Mesothelial cell of epicardium (in vitro differentiated cells): ENCODE results near the gene SDHAF1. TPM values are rescaled to one million over a fixed set of nuclear protein-coding genes. Genes with fewer than 3 reads are reported as not detected.
A peak's percentile ranks its signal among the peaks of the same experiment; 100 is the strongest.
"Not testable (repeated sequence)": the region's sequence is repeated elsewhere in the genome, so short reads cannot be mapped to it uniquely, and the experiment has no call there.

Experiments used
- DNase-seq, 2 experiments: peaks; one replicate each; pipeline ENCODE4 v3.0.0; 2021; ENCODE audit warnings: low spot score in 2 of 2; ENCODE audit not compliant: unreplicated experiment in 2 of 2
- H3K27ac Mint-ChIP-seq: 2 replicates; pipeline ENCODE4 v1.8.0; 2021; ENCODE audit warnings: mixed read lengths
- H3K27me3 Mint-ChIP-seq: 2 replicates; pipeline ENCODE4 v1.8.0; 2021; ENCODE audit warnings: low read depth, mixed read lengths
- H3K36me3 Mint-ChIP-seq: 2 replicates; pipeline ENCODE4 v1.8.0; 2021; ENCODE audit warnings: mixed read lengths
- H3K4me1 Mint-ChIP-seq: 2 replicates; pipeline ENCODE4 v1.8.0; 2021; ENCODE audit warnings: mixed read lengths
- H3K4me3 Mint-ChIP-seq: 2 replicates; pipeline ENCODE4 v1.8.0; 2021; ENCODE audit warnings: mild to moderate bottlenecking, moderate library complexity, mixed read lengths
- H3K9me3 Mint-ChIP-seq: 2 replicates; pipeline ENCODE4 v1.8.0; 2021; ENCODE audit warnings: mixed read lengths
- total RNA-seq: library from RNA; stranded (reverse); gene quantifications from 3 replicates; pipeline ENCODE4 v1.2.1, GENCODE V29; 2021
- TF ChIP-seq, protein P1 (sequence below): fragments of 200-600 bp; sonication (generic); IDR thresholded peaks from one replicate; pipeline ENCODE4 v1.5.0; 2021; ENCODE audit warnings: antibody characterized with exemption; ENCODE audit not compliant: unreplicated experiment

SDHAF1 gene
- total RNA-seq, 1 donor from 2014 or later = 12.4 TPM

DNA sequence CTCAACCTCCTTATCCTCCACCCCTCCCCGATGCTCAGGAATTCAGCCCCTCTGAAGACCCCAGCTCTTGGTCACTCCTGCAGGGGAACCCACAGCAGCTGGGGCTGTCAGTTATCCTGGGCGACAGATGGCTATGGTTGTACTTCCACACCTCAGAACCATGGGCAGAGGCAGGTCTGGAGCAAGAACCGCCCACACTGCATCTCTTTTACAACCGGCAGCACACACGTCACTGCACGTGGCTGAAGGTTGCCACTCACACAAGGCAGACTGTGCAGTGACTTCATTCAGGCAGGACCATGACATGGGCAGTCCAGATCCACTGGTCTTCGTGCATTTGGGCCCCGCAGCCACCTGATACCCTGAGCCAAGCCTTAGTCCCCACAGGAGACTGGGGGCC is 21.5 kb upstream of the SDHAF1 start:
- Mint-ChIP-seq H3K9me3 (no peaks in the 10 kb centered on the region), H3K27me3 (peaks cover 28% of the 10 kb centered on the region), H3K4me3 (no peak overlapping the region), H3K36me3 (no peaks in the 10 kb centered on the region), H3K4me1 (no peaks in the 10 kb centered on the region), H3K27ac (no peak overlapping the region)
- no peak for DNase-seq
- TF ChIP-seq, protein P1, sequence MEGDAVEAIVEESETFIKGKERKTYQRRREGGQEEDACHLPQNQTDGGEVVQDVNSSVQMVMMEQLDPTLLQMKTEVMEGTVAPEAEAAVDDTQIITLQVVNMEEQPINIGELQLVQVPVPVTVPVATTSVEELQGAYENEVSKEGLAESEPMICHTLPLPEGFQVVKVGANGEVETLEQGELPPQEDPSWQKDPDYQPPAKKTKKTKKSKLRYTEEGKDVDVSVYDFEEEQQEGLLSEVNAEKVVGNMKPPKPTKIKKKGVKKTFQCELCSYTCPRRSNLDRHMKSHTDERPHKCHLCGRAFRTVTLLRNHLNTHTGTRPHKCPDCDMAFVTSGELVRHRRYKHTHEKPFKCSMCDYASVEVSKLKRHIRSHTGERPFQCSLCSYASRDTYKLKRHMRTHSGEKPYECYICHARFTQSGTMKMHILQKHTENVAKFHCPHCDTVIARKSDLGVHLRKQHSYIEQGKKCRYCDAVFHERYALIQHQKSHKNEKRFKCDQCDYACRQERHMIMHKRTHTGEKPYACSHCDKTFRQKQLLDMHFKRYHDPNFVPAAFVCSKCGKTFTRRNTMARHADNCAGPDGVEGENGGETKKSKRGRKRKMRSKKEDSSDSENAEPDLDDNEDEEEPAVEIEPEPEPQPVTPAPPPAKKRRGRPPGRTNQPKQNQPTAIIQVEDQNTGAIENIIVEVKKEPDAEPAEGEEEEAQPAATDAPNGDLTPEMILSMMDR = no peak

DNA sequence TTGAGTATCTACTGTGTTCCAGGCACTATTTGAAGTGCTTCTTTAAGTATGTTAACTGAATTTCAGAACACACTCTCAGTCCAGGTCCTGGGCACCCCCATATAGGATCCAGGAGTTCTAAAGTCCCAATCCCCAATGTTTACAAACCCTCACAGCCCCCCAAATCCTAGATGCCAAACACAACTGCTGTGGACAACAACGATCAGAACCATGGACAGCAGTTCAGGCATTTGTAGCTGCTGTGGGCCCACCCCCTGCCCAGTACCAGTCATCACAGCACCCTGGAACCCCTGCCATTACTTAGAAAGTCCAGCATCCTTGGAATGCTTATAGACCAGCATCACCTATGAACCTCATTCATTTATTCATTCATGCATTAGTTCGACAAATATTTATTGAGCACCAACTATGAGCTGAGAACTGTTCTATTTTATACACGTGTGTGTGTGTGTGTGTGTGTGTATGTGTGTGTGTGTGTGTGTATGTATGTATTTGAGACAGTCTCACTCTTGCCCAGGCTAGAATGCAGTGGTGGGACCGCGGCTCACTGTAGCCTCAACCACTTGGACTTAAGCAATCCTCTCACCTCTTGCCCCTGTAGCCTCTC is 19.3 kb upstream of the SDHAF1 start:
- no peaks in the 10 kb centered on the region for H3K4me1 Mint-ChIP-seq
- H3K27ac Mint-ChIP-seq = no peak overlapping the region
- H3K36me3 Mint-ChIP-seq = no peaks in the 10 kb centered on the region
- peaks cover 32% of the 10 kb centered on the region for H3K27me3 Mint-ChIP-seq
- TF ChIP-seq, protein P1 = no peak
- no peaks in the 10 kb centered on the region for H3K9me3 Mint-ChIP-seq
- peak in 1 of 2 experiments; percentile 53 for DNase-seq
- H3K4me3 Mint-ChIP-seq = no peak overlapping the region

DNA sequence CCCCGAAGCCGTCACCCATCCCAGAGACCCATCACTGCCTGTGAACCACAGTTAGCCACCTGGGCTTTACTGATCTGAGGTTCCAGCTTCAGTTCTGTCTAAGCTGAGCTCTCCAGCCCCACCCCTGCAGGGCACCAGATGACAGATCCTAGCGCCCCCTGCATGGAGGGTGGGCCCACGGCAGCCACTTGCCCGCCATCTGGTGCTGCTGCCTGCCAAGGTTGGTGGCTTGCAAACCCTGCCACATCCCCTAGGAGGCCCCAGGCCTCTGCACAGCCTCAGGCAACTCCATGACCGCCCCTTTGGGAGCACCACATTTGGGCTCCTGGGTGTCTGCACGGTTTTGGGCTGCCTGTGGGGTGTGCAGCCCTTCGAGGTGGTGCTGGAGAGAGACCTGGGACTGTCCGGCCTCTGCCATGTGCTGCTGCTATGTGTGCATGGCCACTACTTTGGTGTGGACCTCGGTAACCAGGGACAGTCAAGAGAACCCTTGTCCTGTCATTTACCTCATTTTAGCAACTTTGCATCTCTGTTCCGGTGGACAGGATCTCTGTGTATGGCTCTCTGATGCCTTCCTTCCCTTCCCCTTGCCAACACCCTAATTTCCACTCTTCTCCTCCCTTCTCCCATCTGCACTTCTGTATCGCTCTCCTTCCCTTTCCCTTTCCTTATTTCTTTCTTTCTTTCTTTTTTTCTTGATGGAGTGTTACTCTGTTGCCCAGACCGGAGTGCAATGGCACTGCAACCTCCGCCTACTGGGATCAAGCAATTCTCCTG is 17.4 kb upstream of the SDHAF1 start:
- H3K36me3 Mint-ChIP-seq = no peaks in the 10 kb centered on the region
- no peaks in the 10 kb centered on the region for H3K9me3 Mint-ChIP-seq
- no peaks in the 10 kb centered on the region for H3K4me1 Mint-ChIP-seq
- H3K27ac Mint-ChIP-seq = no peak overlapping the region
- no peak for DNase-seq
- no peak overlapping the region for H3K4me3 Mint-ChIP-seq
- H3K27me3 Mint-ChIP-seq = peaks cover 48% of the 10 kb centered on the region
- TF ChIP-seq, protein P1 = no peak

DNA sequence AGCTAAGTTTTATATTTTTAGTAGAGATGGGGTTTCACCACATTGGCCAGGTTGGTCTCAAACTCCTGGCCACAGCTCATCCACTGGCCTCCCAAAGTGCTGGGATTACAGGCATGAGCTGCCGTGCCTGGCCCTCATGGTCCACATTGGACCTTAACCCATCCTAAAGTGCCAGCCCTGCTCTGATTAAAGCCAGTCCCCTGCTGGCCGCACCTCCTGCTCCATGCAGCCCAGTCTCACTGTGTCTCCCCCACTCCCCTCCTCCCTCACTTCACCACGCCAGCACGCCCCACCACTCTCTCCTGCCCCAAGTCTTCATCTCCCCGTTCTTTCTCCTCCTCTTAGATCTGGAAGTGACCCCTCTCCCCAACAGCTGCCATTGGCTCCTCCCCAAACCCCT is 16.7 kb upstream of the SDHAF1 start:
- Mint-ChIP-seq H3K4me3 (no peak overlapping the region), H3K27ac (no peak overlapping the region), H3K9me3 (no peaks in the 10 kb centered on the region), H3K4me1 (no peaks in the 10 kb centered on the region), H3K36me3 (no peaks in the 10 kb centered on the region), H3K27me3 (peaks cover 53% of the 10 kb centered on the region)
- TF ChIP-seq, protein P1 = no peak
- DNase-seq = no peak

DNA sequence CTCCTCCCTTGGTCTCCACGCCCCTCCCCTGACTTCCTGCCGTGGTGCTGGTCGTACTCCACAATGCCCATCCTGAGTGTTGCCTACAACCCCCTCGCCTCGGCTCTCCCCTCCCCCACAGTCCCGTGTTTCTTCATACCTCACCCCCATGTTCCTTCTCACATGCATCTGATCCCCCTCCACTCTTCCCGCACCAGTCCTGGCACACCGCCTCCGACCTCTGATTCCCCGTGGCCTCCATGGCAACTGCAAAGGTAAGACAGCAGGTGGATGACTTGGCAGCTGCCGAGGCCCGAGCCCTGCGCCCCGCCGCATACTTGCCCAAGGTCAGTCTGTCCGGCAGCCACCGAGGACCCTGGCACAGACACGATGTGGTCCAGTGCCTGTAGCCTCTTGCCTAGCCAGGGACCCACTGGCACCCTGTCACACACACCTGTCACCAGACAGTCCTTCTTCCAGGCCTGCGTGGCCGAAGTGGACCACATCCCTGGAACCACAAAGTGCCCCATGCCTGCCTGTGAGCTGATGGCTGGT is 16.1 kb upstream of the SDHAF1 start:
- Mint-ChIP-seq H3K4me1 (no peaks in the 10 kb centered on the region), H3K27me3 (peaks cover 57% of the 10 kb centered on the region), H3K36me3 (no peaks in the 10 kb centered on the region), H3K27ac (no peak overlapping the region), H3K4me3 (no peak overlapping the region), H3K9me3 (no peaks in the 10 kb centered on the region)
- TF ChIP-seq, protein P1 = no peak
- DNase-seq = no peak

DNA sequence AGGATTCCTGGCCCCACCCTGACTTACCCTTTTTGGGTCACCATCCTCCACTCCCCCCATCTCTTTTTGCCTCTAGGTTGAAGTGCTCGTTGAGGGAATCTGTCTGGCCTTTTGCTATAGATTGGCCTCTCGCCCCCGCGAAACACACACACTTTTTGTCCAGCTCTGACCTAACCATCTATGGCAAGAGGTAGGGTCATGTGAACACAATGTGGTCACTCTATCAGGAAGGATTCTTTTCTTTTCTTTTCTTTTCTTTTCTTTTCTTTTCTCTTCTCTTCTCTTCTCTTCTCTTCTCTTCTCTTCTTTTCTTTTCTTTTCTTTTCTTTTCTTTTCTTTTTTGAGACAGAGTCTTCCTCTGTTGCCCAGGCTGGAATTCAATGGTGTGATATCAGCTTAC is 14.0 kb upstream of the SDHAF1 start:
- H3K9me3 Mint-ChIP-seq, H3K4me1 Mint-ChIP-seq, DNase-seq, H3K4me3 Mint-ChIP-seq, H3K36me3 Mint-ChIP-seq, H3K27ac Mint-ChIP-seq: not testable (repeated sequence)
- H3K27me3 Mint-ChIP-seq = peaks cover 74% of the 10 kb centered on the region
